Measurements from ENCODE around the gene PHACTR3.
"Not testable (repeated sequence)": the region's sequence is repeated elsewhere in the genome, so short reads cannot be mapped to it uniquely, and the experiment has no call there.

PHACTR3 gene

DNA sequence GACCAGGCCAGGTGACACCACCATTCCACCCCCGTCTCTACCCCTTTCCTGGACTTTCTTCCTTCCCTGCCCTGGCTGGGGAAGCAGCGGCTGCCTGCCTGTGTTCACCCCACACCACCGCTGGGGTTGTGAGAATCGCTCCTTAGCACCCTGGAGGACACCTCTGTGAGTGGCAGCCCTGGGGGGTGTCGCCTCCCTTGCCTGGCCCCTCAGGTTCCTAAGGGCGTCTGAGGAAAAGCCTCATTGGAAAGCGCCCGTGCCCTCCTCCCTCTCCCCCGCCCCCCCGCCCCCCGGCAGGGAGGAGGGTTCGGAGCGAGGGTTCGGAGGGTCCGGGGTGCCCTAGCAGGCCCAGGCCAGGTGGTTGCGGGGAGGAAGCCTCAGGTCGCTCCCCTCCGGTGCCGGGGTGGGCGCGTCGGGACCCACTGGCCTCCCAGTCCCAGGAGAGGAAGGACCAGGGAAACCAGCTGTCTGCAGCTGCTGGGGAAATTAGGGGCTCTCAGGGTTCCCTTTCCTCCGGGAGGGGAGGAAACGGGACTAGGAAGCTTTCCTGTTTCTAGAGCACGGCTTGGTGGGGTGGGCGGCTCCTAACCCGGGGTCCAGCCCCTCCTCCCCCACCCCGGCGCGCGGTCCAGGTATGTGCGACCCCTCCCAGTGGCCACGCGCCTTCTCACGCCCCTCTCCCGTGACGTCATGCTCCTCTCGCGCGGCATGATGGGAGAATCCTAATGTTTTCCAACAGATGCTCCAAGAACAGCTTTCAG, at the start of gene PHACTR3:
TSS of gene PHACTR3 (plus strand) at position 760 of the 761 bp plus-strand sequence. CDS start 475 bp downstream, outside the sequence.
- DNase-seq = no peak

GRCh38 chr20:59557733-59558529, 46.4 kb upstream of the PHACTR3 start:
- DNase-seq = not testable (repeated sequence)

GRCh38 chr20:59559024-59559817, 45.1 kb upstream of the PHACTR3 start:
- no peak for DNase-seq

- no peak for DNase-seq
Observed at GRCh38 chr20:59559863-59560262, 44.5 kb upstream of the PHACTR3 start.

GRCh38 chr20:59560588-59561227, 43.6 kb upstream of the PHACTR3 start:
- DNase-seq = no peak

GRCh38 chr20:59561228-59561605, 43.1 kb upstream of the PHACTR3 start:
- no peak for DNase-seq

DNA sequence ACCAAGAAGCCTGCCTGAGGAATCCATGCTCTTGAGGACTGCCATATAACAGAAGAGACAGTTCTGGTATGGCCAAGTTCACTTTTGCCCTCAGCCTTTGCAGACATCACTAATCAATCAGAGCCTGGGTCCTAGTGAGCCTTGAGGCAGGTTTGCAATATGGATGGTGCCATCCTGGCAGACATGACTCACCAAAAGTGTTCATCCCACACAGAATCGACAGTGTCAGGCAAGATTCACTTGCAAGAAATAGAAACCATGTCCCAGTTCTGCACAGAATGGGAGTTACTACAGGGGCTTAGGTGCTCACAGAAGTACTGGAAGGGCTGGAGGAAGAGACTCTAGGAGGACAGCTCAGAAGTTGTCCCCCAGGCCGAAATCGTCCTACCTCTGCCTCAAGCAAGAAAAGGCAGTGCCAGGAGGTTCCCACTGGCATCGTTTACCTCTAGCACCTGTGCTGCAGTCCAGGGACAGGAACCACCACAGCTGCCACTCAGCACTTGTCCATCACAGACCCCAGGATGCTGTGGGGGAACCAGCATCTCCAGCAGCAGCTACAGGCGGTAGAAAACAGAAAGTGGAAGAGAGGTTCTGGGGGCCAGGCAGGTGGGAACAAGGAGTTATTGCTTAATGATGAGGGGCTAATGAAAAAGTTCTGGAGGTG, 42.6 kb upstream of the PHACTR3 start:
- DNase-seq = no peak

GRCh38 chr20:59564171-59564570, 40.2 kb upstream of the PHACTR3 start:
- no peak for DNase-seq

DNA sequence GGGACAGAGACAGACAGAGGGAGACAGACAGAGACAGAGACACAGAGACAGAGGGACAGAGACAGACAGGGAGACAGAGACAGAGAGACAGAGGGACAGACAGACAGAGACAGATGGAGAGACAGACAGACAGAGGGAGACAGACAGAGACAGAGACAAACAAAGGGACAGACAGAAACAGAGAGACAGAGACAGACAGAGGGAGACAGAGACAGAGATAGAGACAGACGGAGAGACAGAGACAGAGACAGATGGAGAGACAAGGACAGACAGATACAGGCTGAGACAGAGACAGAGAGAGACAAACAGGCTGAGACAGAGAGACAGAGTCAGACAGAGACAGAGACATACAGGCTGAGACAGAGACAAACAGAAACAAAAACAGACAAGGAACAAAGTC, 39.4 kb upstream of the PHACTR3 start:
- no peak for DNase-seq

DNA sequence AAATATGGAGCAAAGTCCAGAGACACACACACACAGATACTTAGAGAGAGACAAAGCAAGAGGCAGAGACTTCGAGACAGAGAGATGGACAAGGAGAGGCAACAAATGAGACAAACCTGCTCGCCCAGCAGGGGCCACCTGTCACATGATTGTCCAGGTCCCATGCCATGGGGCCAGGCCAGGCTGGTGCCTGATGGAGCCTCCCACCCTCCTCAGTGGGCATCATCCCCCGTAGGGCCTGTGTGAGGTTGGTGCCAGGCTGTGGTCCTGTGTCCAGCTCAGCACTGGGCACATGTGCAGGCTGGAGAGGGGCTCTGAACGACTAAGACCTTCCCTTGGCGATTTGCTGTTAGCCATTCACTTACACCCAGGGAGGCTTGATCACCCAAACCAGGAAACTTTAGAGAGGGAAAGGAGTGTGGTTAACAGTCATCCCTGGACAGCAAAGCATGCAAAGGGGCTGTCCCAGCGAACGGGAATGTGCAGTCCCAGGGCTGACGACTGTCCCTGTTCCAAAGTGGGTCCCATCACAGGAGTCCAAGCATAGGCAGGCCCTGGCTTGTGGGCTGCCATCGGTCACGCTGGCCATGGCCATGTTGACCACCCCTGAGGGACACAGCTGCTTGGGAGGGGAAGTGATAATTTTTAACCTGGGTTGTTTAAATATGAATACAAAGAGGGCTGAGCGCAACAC, 38.4 kb upstream of the PHACTR3 start:
- DNase-seq = no peak

DNA sequence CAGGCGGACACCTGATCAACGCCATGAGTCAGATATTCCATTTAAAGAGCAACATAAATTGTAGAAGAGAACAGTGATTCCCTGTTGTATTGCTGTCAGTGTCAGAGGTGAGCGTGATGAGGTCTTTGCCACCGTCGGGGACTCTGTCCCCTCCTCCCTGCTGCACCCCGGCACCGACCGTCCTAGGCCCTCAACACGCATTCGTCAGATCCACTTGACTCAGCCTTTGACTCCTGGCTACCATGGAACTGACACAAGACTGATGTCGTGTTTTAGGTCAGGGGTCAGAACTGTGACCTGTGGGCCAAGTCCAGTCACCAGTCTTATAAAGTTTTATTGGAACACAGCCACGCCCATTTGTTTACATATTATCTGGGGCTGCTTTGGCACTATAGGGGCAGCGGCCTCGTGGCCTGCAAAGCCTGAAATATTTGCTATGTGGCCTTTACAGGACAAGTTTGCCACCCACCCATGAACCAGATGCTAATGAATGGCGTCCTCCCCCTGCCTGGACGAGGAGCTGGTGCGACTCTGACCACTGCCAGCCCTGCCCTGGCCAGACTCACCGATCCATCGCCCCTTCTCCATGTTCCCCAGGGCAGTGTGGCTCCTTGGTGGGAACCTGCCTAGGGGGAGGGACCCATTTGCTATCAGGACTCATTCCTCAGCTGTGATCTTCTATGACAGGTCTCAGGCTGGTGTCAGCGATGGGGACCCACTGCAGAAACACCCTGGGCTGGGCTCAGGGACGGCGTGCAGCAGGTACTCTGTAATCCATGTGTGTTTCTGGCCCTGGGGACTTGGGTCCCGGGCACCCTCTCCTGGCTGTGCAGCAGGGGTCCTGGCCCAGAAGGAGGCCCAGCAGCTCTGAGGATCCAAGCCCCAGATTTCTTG, 37.5 kb upstream of the PHACTR3 start:
- no peak for DNase-seq

GRCh38 chr20:59567585-59568508, 36.5 kb upstream of the PHACTR3 start:
- DNase-seq = no peak

- DNase-seq = no peak
Observed at GRCh38 chr20:59568509-59569024, 35.8 kb upstream of the PHACTR3 start.

GRCh38 chr20:59569305-59569704, 35.0 kb upstream of the PHACTR3 start:
- DNase-seq = no peak

DNA sequence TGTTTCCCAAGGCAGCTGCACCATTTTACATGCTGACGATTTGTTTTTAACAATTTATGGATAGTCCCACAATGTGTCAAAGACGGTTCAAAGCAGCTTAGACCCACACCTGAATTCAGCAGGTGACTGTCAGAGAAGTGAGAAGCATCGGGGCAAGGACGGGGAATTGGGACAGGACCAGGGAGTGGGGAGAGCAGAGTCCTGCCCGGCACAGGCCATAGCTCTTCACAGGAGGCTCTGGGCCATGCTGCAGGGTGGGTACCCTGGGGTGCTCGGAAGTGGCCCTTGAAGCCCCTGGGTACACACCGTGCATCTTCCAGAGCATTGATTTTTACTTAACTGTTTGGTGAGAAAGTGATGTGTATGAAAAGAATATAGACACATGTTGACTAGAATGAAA, 33.2 kb upstream of the PHACTR3 start:
- no peak for DNase-seq

GRCh38 chr20:59571551-59572314, 32.6 kb upstream of the PHACTR3 start:
- peak; percentile 59 for DNase-seq

DNA sequence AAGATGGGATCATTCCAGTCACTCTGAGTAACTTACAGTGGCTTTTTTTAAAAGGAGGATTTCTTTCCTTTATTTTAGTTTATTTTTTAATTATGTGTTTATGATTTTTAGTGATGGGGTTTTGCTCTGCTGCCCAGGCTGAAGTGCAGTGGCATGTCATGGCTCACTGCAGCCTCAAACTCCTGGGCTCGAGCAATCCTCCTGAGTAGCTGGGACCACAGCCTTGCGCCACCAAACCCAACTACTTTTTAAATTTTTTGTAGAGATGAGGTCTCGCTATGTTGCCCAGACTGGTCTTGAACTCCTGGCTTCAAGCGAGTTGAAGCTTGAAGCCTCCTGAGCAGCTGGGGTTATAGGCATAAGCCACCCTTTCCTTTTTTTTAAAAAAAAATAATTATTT, 31.8 kb upstream of the PHACTR3 start:
- DNase-seq = no peak

GRCh38 chr20:59573837-59574236, 30.5 kb upstream of the PHACTR3 start:
- DNase-seq = no peak

Data from activated naive CD4-positive, alpha-beta T cell treated with Interleukin-2 at 50 U/mL for 16 hours (primary cell).